ENCODE measurements around the gene KEAP1. TPM values are rescaled to one million over a fixed set of nuclear protein-coding genes. Genes with fewer than 3 reads are reported as not detected.

Gene KEAP1
- total and polyA plus RNA-seq, 3 donors from 2014 or later, result 40.7 to 61.0 (median 54.1) TPM

- no peaks in the 10 kb centered on the region for H3K27me3 ChIP-seq
- no peak overlapping the region for H3K4me3 ChIP-seq
- intact Hi-C loops (cut with DNase I; ENCODE audit: low total_unique reads), result no loop called here
- peaks cover 6% of the 10 kb centered on the region for H3K4me1 ChIP-seq
- no peak overlapping the region for H3K27ac ChIP-seq
- H3K36me3 ChIP-seq (ENCODE audit: low read depth, missing control alignments), result no peaks in the 10 kb centered on the region
- DNase-seq, result no peak
- TF ChIP-seq, protein P1, sequence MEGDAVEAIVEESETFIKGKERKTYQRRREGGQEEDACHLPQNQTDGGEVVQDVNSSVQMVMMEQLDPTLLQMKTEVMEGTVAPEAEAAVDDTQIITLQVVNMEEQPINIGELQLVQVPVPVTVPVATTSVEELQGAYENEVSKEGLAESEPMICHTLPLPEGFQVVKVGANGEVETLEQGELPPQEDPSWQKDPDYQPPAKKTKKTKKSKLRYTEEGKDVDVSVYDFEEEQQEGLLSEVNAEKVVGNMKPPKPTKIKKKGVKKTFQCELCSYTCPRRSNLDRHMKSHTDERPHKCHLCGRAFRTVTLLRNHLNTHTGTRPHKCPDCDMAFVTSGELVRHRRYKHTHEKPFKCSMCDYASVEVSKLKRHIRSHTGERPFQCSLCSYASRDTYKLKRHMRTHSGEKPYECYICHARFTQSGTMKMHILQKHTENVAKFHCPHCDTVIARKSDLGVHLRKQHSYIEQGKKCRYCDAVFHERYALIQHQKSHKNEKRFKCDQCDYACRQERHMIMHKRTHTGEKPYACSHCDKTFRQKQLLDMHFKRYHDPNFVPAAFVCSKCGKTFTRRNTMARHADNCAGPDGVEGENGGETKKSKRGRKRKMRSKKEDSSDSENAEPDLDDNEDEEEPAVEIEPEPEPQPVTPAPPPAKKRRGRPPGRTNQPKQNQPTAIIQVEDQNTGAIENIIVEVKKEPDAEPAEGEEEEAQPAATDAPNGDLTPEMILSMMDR (IDR thresholded peaks at IDR 0.05), result no peak
- no peak for TF ChIP-seq POLR2A (IDR thresholded peaks at IDR 0.05)
- H3K9me3 ChIP-seq, result no peaks in the 10 kb centered on the region
- 80 to 89% methylated on average over 3 of the region's 3 CpGs for WGBS, 2 donors
These were observed 20.0 kb upstream of the KEAP1 start for GRCh38 chr19:10523135-10523636.

DNA sequence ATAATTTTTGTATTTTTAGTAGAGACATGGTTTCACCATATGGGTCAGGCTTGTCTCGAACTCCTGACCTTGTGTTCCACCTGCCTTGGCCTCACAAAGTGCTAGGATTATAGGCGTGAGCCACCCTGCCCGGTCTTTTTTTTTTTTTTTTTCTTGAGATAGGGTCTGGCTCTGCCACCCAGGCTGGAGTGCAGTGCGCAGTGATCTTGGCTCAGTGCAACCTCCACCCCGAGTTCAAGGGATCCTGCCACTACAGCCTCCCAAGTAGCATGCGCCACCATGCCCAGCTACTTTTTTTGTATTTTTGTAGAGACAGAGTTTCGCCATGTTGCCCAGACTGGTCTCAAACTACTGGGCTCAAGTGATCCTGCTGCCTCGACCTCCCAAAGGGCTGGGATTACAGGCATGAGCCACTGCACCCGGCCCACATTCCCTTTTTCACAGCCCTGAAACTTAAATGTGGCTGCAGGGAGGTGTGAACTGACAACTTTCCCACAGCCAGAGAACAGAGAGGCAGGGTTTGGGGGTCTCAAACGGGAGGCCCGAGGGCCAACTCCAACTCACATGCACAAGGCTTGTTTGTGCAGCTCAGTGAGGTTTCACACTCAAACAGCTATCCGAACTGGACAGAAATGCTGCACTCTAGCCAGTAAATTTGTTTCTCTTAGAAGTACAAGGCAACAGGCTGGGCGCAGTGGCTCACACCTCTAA lies 18.5 kb upstream of the KEAP1 start:
- no peak overlapping the region for H3K4me3 ChIP-seq
- no peak for DNase-seq
- intact Hi-C loops (cut with DNase I; ENCODE audit: low total_unique reads), result no loop called here
- WGBS, 2 donors, result 81 to 82% methylated on average over 11 to 13 of the region's 13 CpGs
- no peaks in the 10 kb centered on the region for H3K27me3 ChIP-seq
- H3K27ac ChIP-seq, result no peak overlapping the region
- H3K9me3 ChIP-seq, result no peaks in the 10 kb centered on the region
- H3K36me3 ChIP-seq (ENCODE audit: low read depth, missing control alignments), result no peaks in the 10 kb centered on the region
- peaks cover 13% of the 10 kb centered on the region for H3K4me1 ChIP-seq
- TF ChIP-seq, protein P1 (IDR thresholded peaks at IDR 0.05), result no peak
- no peak for TF ChIP-seq POLR2A (IDR thresholded peaks at IDR 0.05)

GRCh38 chr19:10520652-10521318 lies 17.6 kb upstream of the KEAP1 start:
- H3K27me3 ChIP-seq, result no peaks in the 10 kb centered on the region
- no peak overlapping the region for H3K4me3 ChIP-seq
- intact Hi-C loops (cut with DNase I; ENCODE audit: low total_unique reads), result no loop called here
- DNase-seq, result no peak
- H3K9me3 ChIP-seq, result no peaks in the 10 kb centered on the region
- TF ChIP-seq POLR2A (IDR thresholded peaks at IDR 0.05), result no peak
- TF ChIP-seq, protein P1 (IDR thresholded peaks at IDR 0.05), result no peak
- no peaks in the 10 kb centered on the region for H3K36me3 ChIP-seq (ENCODE audit: low read depth, missing control alignments)
- H3K4me1 ChIP-seq, result peaks cover 13% of the 10 kb centered on the region
- H3K27ac ChIP-seq, result no peak overlapping the region
- WGBS, 2 donors, result 88 to 90% methylated on average over 15 of the region's 15 CpGs

- Histone ChIP-seq H3K4me1 (peaks cover 13% of the 10 kb centered on the region), H3K36me3 (ENCODE audit: low read depth, missing control alignments) (no peaks in the 10 kb centered on the region), H3K27ac (no peak overlapping the region), H3K27me3 (no peaks in the 10 kb centered on the region), H3K9me3 (no peaks in the 10 kb centered on the region), H3K4me3 (no peak overlapping the region)
- DNase-seq, result no peak
- intact Hi-C loops (cut with DNase I; ENCODE audit: low total_unique reads), result no loop called here
- TF ChIP-seq POLR2A (IDR thresholded peaks at IDR 0.05), result no peak
- TF ChIP-seq, protein P1 (IDR thresholded peaks at IDR 0.05), result no peak
- 75 to 82% methylated on average over 7 of the region's 7 CpGs for WGBS, 2 donors
These were observed 16.3 kb upstream of the KEAP1 start for GRCh38 chr19:10519421-10519820.

All from testis (tissue), 3 donors.